Neural cell (in vitro differentiated cells): ENCODE measurements around the gene SMG6.

Source experiments
- SMC3 ChIP-seq: fragments of 450-650 bp; conservative IDR thresholded peaks from 2 replicates; pipeline ENCODE4 v1.6.1; 2014; ENCODE audit warnings: antibody characterized with exemption, mild to moderate bottlenecking, moderate library complexity; ENCODE audit not compliant: poor library complexity
- TF ChIP-seq, protein P1 (sequence below): fragments of 450-650 bp; IDR thresholded peaks from 2 replicates; pipeline ENCODE4 v1.5.1; 2014; ENCODE audit warnings: antibody characterized with exemption, mild to moderate bottlenecking, moderate library complexity; ENCODE audit not compliant: poor library complexity, severe bottlenecking

GRCh38 chr17:2271985-2272702 lies 31.4 kb downstream of the SMG6 start:
- TF ChIP-seq, protein P1, sequence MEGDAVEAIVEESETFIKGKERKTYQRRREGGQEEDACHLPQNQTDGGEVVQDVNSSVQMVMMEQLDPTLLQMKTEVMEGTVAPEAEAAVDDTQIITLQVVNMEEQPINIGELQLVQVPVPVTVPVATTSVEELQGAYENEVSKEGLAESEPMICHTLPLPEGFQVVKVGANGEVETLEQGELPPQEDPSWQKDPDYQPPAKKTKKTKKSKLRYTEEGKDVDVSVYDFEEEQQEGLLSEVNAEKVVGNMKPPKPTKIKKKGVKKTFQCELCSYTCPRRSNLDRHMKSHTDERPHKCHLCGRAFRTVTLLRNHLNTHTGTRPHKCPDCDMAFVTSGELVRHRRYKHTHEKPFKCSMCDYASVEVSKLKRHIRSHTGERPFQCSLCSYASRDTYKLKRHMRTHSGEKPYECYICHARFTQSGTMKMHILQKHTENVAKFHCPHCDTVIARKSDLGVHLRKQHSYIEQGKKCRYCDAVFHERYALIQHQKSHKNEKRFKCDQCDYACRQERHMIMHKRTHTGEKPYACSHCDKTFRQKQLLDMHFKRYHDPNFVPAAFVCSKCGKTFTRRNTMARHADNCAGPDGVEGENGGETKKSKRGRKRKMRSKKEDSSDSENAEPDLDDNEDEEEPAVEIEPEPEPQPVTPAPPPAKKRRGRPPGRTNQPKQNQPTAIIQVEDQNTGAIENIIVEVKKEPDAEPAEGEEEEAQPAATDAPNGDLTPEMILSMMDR: no peak
- TF ChIP-seq SMC3: no peak
